SJSA1 (cell line): ENCODE results near the gene PLCB1. TPM values are rescaled to one million over a fixed set of nuclear protein-coding genes. Genes with fewer than 3 reads are reported as not detected.

ENCODE experiments used
- DNase-seq, 2 experiments: peaks; one replicate each; pipeline ENCODE4 v3.0.0-alpha.2; 2015 to 2020; ENCODE audit warnings: low spot score in 2 of 2, low read depth in 1 of 2
- H3K27ac ChIP-seq: fragments of 250-450 bp; sonication (Bioruptor Pico); 2 replicates; pipeline ENCODE4 v1.5.1; 2020; ENCODE audit warnings: mild to moderate bottlenecking, moderate library complexity
- H3K27me3 ChIP-seq: fragments of 250-450 bp; sonication (Bioruptor Pico); replicated peaks from 2 replicates; pipeline ENCODE4 v1.5.1; 2020; ENCODE audit warnings: mild to moderate bottlenecking, moderate library complexity
- H3K36me3 ChIP-seq: fragments of 250-450 bp; sonication (Bioruptor Pico); 2 replicates; pipeline ENCODE4 v1.5.1; 2020; ENCODE audit warnings: mild to moderate bottlenecking
- H3K4me1 ChIP-seq: fragments of 250-450 bp; sonication (Bioruptor Pico); replicated peaks from 2 replicates; pipeline ENCODE4 v1.6.1; 2021; ENCODE audit warnings: mild to moderate bottlenecking
- H3K4me3 ChIP-seq: fragments of 250-450 bp; sonication (Bioruptor Pico); 2 replicates; pipeline ENCODE4 v1.5.1; 2020; ENCODE audit warnings: mild to moderate bottlenecking
- H3K9me3 ChIP-seq: fragments of 250-450 bp; sonication (Bioruptor Pico); replicated peaks from 2 replicates; pipeline ENCODE4 v1.5.1; 2020; ENCODE audit warnings: mild to moderate bottlenecking
- total RNA-seq: library from RNA; depleted of rRNA; stranded (reverse); fragments of >200 nt; shearing (Covaris generic); gene quantifications from 2 replicates; pipeline ENCODE4 v1.2.3, GENCODE V29; 2014

Gene PLCB1
- total RNA-seq, 1 experiment from 2014 or later = 10.0 TPM

- no peaks in the 10 kb centered on the region for H3K27me3 ChIP-seq
- H3K9me3 ChIP-seq = no peaks in the 10 kb centered on the region
- DNase-seq = no peak
- no peak overlapping the region for H3K27ac ChIP-seq
- no peaks in the 10 kb centered on the region for H3K4me1 ChIP-seq
- H3K36me3 ChIP-seq = no peaks in the 10 kb centered on the region
- no peak overlapping the region for H3K4me3 ChIP-seq
Measured at GRCh38 chr20:8118760-8119159, 13.3 kb upstream of the PLCB1 start.

GRCh38 chr20:8121666-8122065 lies 10.4 kb upstream of the PLCB1 start:
- H3K9me3 ChIP-seq = no peaks in the 10 kb centered on the region
- DNase-seq = no peak
- H3K27ac ChIP-seq = no peak overlapping the region
- no peaks in the 10 kb centered on the region for H3K4me1 ChIP-seq
- no peak overlapping the region for H3K4me3 ChIP-seq
- no peaks in the 10 kb centered on the region for H3K27me3 ChIP-seq
- H3K36me3 ChIP-seq = no peaks in the 10 kb centered on the region

DNA sequence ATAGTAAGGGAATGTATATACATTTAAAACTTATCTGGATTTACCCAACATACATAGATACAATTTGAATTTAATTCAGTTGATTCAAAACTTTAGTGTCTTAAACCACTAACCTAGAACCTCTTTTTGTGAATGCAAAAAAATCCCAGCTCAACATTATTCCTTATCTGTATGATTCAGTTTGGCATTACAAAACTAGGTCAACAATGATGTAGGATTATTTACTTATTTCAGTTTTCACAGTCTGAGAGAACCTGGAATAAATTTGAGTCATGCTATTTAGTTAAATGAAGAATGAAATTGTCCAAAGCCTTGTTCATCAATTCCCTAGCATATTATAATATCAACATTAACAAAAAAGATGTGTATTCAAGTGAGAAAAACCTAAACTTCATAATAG lies 7.4 kb upstream of the PLCB1 start:
- no peak for DNase-seq
- Histone ChIP-seq H3K9me3 (no peaks in the 10 kb centered on the region), H3K36me3 (no peaks in the 10 kb centered on the region), H3K4me1 (0 out of 2 replicates have a peak, but pooled peaks cover under 1% of the 10 kb centered on the region), H3K4me3 (no peak overlapping the region), H3K27ac (no peak overlapping the region), H3K27me3 (no peaks in the 10 kb centered on the region; the same call in 1 of the 2 replicates)

DNA sequence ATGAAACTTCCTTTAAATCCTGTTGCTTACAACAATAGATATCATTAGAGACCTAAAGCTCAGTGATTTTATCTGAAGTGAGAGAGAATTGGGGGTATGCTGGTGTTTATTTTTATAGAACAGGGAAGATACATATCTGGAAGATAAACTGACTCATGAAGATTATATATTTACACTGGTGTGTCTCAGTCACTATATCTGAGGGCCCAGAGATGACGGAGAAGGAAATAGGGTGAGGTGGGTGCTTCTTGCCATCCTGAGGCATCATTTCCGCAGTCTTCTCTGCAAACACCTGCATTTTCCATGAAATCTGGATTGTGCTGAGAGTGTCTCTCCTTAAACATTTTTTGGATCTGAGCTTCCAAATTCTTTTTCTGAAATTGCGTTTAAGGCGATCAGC lies 5.9 kb upstream of the PLCB1 start:
- no peak overlapping the region for H3K4me3 ChIP-seq
- H3K27me3 ChIP-seq = peaks cover 6% of the 10 kb centered on the region; the same call in 1 of the 2 replicates
- no peaks in the 10 kb centered on the region for H3K9me3 ChIP-seq
- DNase-seq = no peak
- 0 out of 2 replicates have a peak, but pooled peaks cover 3% of the 10 kb centered on the region for H3K4me1 ChIP-seq
- no peak overlapping the region for H3K27ac ChIP-seq
- no peaks in the 10 kb centered on the region for H3K36me3 ChIP-seq

DNA sequence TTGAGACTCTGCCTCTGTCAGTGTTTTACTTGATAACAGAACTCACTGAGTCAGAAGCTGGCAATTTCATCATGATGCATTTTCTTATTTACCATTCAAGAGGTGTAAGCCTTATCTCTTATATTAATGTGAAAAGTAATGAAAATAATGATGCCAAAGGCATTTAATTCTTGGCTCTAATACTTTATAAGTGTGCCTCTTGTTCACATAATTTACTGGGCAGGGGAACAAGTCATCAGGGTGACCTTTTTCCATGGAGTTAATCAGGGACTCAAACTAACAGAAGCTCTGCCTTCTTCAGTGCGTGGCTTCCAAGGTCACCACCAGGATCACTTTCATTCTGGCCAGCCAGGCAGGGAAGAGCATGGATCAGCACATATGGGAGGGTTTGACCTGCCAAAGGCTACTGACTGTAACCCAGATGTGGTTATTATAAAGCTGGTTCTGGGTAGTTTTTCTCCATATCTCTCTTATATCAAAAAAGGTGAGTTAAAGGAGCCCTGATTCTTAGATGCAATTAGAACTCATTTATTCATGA lies 5.2 kb upstream of the PLCB1 start:
- H3K36me3 ChIP-seq = no peaks in the 10 kb centered on the region
- H3K27me3 ChIP-seq = peaks cover 10% of the 10 kb centered on the region
- no peaks in the 10 kb centered on the region for H3K9me3 ChIP-seq
- peaks cover 7% of the 10 kb centered on the region for H3K4me1 ChIP-seq
- no peak for DNase-seq
- no peak overlapping the region for H3K4me3 ChIP-seq
- no peak overlapping the region for H3K27ac ChIP-seq

DNA sequence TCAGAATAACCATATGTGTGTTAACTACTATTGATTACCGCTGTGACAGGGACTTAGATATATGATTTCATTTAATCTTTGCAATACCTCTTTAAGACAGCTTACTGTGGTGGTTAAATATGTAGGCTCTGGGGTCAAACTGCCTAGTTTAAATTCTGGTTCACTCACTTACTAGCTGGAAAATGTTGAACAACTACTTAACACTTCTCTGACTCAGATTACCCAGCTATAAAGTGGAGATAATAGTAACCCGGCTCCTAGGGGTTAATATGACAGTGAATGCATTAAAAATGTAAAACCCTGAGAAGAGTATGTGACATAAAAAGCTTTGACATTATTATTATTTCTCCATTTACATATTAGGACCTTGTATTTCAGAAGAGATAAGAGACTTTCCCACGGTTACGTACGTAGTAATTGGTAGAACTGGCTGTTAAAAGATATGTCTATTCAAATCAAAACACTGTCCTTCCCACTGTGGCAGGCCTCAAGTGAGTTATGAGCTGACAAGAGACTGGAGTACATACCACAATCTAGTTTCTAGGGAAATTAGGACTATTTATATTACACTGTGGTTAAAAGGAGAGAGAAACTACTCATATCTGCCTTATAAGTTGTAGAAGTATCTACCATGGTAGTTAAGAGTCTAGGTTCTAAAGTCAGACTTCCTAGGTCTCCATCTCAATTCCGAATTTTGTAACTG lies 4.4 kb upstream of the PLCB1 start:
- Histone ChIP-seq H3K27me3 (peaks cover 10% of the 10 kb centered on the region), H3K4me1 (peaks cover 12% of the 10 kb centered on the region), H3K9me3 (no peaks in the 10 kb centered on the region)

DNA sequence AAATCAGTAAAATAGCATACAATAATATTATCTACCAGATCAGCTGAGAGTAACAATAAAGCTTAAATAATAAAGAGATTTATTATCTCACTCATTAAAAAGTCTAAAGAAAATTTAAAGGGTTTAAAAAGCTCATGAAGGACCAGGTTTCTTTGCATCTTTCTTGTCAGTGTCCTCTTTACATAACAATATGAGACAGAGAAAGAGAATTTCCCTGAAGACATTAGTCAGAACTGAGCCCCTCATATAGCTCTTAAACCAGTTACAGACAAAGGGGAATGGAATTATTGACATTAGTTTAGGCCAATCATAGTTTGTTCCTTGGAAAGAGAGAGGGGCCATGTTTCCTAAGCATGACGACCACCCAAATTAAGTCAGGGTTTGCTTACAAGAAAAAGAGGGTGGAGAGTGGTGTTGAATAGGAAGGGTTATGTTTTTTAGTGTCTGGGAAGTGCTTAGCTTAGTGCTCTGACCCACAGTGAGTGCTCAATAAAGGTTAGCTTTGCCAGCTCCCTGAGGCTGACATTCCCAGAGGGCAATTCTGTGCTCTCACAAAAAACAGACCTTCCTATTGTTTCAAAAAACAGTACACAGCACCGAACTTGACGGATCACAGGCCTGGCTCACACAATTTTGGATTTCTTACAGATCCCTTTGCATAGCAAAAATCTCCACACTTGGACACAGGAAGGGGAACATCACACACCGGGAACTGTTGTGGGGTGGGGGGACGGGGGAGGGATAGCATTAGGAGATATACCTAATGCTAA lies 3.6 kb upstream of the PLCB1 start:
- DNase-seq = no peak
- H3K27ac ChIP-seq = no peak overlapping the region
- no peak overlapping the region for H3K4me3 ChIP-seq
- peaks cover 16% of the 10 kb centered on the region for H3K4me1 ChIP-seq
- no peaks in the 10 kb centered on the region for H3K36me3 ChIP-seq
- no peaks in the 10 kb centered on the region for H3K9me3 ChIP-seq
- H3K27me3 ChIP-seq = peaks cover 13% of the 10 kb centered on the region

More for the DNA sequence above, 4.4 kb upstream of the PLCB1 start:
- no peak for DNase-seq
- Histone ChIP-seq H3K27ac (no peak overlapping the region), H3K36me3 (no peaks in the 10 kb centered on the region), H3K4me3 (no peak overlapping the region)

DNA sequence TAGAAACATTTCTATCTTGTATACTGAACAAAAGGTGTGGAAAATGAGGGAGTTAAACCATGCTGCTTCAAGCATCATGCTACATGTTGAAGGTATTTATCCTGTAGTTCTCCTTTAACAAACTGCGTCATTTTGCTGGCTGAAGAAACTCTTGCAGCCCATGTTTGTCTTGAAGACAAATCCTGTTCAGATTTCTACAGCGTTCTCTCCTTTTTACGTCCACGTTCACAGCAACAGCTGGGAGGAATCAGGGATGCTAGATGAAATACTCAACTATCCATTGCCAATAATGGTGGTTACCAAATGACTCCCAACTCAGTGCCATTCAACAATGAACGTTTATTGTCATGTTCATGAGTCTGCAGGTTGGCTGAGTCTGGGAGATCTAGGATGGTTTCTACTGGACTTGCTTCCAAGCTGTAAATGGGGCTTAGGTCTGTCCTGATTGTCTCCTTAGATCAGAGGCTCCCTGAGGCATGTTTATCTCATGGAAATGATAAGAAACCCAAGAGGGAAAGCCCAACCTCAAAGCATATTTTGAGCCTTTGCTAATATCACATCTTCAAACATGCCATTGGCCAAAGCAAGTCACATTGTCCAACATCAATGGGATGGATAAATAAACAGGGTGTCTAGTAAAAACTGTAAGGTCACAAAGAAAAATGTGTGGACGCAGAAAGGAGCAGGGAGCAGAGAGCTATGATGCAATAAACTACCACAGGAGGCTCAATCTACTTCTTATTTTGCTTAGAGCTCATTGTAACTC lies 2.7 kb upstream of the PLCB1 start:
- peak in 1 of 2 experiments; percentile 11 for DNase-seq
- peaks cover 20% of the 10 kb centered on the region for H3K27me3 ChIP-seq
- H3K4me1 ChIP-seq = peaks cover 16% of the 10 kb centered on the region
- no peak overlapping the region for H3K27ac ChIP-seq
- no peaks in the 10 kb centered on the region for H3K36me3 ChIP-seq
- no peaks in the 10 kb centered on the region for H3K9me3 ChIP-seq
- no peak overlapping the region for H3K4me3 ChIP-seq

GRCh38 chr20:8130840-8131526 lies 1.1 kb upstream of the PLCB1 start:
- peaks cover 29% of the 10 kb centered on the region for H3K27me3 ChIP-seq
- no peaks in the 10 kb centered on the region for H3K36me3 ChIP-seq
- H3K27ac ChIP-seq = no peak overlapping the region
- no peak overlapping the region for H3K4me3 ChIP-seq
- no peaks in the 10 kb centered on the region for H3K9me3 ChIP-seq
- no peak for DNase-seq
- peaks cover 16% of the 10 kb centered on the region for H3K4me1 ChIP-seq

- Histone ChIP-seq H3K27me3 (peaks cover 34% of the 10 kb centered on the region), H3K27ac (no peak overlapping the region), H3K36me3 (no peaks in the 10 kb centered on the region), H3K4me1 (peaks cover 16% of the 10 kb centered on the region), H3K4me3 (peak overlapping the region; percentile 61), H3K9me3 (no peaks in the 10 kb centered on the region)
- no peak for DNase-seq
Measured at GRCh38 chr20:8132484-8133309, 631 bp downstream of the PLCB1 start.

DNA sequence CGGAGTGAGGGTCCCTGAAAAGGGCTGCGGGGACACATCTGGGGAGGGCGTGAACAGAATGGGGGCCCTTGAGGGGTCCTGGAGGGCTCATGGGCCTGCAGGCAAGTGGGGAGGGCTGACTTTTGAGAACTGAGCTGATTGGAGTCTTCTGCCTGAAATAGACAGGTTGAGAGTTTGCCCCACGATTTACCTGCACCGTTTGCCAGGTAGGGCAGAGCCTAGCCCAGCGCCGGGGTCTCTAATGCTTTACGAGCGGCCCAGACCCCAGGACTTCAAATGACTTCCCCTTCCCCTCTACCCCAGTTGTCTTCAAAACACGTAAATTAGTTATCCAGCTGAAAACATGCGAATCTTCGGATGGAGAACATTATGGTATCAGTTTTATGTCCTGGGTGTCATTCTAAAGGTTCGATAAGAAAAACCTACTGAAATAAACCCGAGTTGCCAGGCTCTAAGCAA lies 1.3 kb downstream of the PLCB1 start:
- H3K27me3 ChIP-seq = peaks cover 36% of the 10 kb centered on the region
- H3K9me3 ChIP-seq = no peaks in the 10 kb centered on the region
- DNase-seq = no peak
- H3K36me3 ChIP-seq = no peaks in the 10 kb centered on the region
- H3K4me1 ChIP-seq = peaks cover 16% of the 10 kb centered on the region
- H3K27ac ChIP-seq = no peak overlapping the region
- no peak overlapping the region; the same call in 1 of the 2 replicates for H3K4me3 ChIP-seq

DNA sequence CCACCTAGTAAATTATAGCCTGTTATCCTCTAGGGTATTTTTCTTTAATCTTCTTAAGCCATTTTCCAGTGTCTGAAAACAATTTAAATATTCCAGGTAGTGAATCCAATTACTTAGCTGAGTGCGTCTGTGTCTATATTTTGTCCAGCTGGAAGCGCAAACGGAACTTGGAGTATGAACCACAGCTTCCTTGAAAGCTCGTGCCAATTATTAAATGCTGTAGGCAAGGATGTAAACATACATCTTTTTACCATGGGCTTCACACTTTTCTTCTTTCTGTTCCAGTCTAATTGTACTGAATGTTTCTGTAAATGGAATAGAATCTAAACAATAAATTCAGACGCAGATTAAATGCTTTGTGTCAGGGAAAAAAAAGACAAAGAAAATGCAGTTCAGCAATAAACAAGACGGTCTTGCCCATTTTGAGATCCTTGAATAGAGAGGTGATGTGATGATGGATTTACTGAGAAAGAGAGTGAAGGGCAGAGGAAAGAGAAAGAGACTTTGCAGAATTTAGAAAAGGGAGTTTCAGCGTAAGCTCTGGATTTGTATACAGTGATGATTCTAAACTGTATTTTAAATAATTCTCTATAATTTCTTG lies 1.9 kb downstream of the PLCB1 start:
- no peak overlapping the region for H3K4me3 ChIP-seq
- peaks cover 16% of the 10 kb centered on the region for H3K4me1 ChIP-seq
- peaks cover 39% of the 10 kb centered on the region for H3K27me3 ChIP-seq
- no peak overlapping the region for H3K27ac ChIP-seq
- H3K36me3 ChIP-seq = no peaks in the 10 kb centered on the region
- DNase-seq = no peak
- H3K9me3 ChIP-seq = no peaks in the 10 kb centered on the region
